HFFc6 (cell line): ENCODE measurements around the gene ZBTB16. TPM values are rescaled to one million over a fixed set of nuclear protein-coding genes. Genes with fewer than 3 reads are reported as not detected.

ENCODE experiments used
- DNase-seq: peaks from one replicate; pipeline ENCODE4 v3.0.0-alpha.2; 2018
- H3K27ac Mint-ChIP-seq: 2 replicates; pipeline ENCODE4 v1.8.0; 2020; ENCODE audit warnings: mild to moderate bottlenecking, mixed read lengths
- H3K27me3 Mint-ChIP-seq: 2 replicates; pipeline ENCODE4 v1.8.0; 2021; ENCODE audit warnings: mild to moderate bottlenecking, moderate library complexity, mixed read lengths; ENCODE audit not compliant: insufficient read depth
- H3K36me3 Mint-ChIP-seq: 2 replicates; pipeline ENCODE4 v1.8.0; 2021; ENCODE audit warnings: low read depth, mixed read lengths
- H3K4me1 Mint-ChIP-seq: 2 replicates; pipeline ENCODE4 v1.8.0; 2020; ENCODE audit warnings: low read depth, mixed read lengths
- H3K4me3 Mint-ChIP-seq: 2 replicates; pipeline ENCODE4 v1.8.0; 2020; ENCODE audit warnings: mild to moderate bottlenecking, moderate library complexity, mixed read lengths
- H3K9me3 Mint-ChIP-seq: 2 replicates; pipeline ENCODE4 v1.8.0; 2020; ENCODE audit warnings: mild to moderate bottlenecking, mixed read lengths
- CTCF ChIP-seq: fragments of 200-600 bp; sonication (generic); IDR thresholded peaks from 2 replicates; pipeline ENCODE4 v1.5.0; 2021; ENCODE audit warnings: antibody characterized with exemption, mild to moderate bottlenecking
- total RNA-seq, 6 experiments: library from RNA; stranded (reverse); fragmentation: NEBNext Ultra II Directional; extraction: Animal tissue kit (Norgen Biotek cat#: 25700); gene quantifications; 2 replicates in 1 of 6; 3 replicates in 5 of 6; pipeline ENCODE4 v1.2.3, GENCODE V29; 2021

ZBTB16 gene
- total RNA-seq, 6 experiments from 2014 or later, result not detected

- TF ChIP-seq CTCF, result no peak
- Mint-ChIP-seq H3K36me3 (peaks cover 23% of the 10 kb centered on the region), H3K9me3 (peaks cover 23% of the 10 kb centered on the region), H3K4me1 (peaks cover 76% of the 10 kb centered on the region), H3K27ac (no peak overlapping the region), H3K4me3 (no peak overlapping the region), H3K27me3 (no peaks in the 10 kb centered on the region)
- DNase-seq, result no peak
These were observed 231.2 kb downstream of the ZBTB16 start for GRCh38 chr11:114290503-114291235.

DNA sequence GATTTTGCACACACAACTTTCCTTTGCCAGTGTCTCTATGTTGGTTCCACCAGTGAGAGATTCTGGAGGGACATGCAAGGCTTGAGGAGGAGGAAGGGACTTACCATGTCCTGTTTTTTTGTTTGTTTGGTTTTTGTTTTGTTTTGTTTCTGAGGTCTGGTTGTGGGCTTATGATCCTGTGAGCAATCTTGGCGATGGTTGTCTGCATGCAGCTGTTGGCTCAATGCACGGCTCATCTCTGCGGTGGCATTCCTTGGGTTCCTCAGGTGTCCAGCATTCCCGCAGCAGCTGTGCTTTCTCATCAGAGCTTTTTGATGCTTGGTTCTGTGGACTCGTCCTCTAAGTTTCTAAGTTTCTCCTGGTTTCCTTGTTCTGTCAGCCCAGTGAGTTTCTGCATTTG is 231.9 kb downstream of the ZBTB16 start:
- Mint-ChIP-seq H3K27ac (no peak overlapping the region), H3K36me3 (peaks cover 23% of the 10 kb centered on the region), H3K4me3 (no peak overlapping the region), H3K4me1 (peaks cover 75% of the 10 kb centered on the region), H3K9me3 (peaks cover 23% of the 10 kb centered on the region), H3K27me3 (no peaks in the 10 kb centered on the region)
- DNase-seq, result no peak
- no peak for TF ChIP-seq CTCF

DNA sequence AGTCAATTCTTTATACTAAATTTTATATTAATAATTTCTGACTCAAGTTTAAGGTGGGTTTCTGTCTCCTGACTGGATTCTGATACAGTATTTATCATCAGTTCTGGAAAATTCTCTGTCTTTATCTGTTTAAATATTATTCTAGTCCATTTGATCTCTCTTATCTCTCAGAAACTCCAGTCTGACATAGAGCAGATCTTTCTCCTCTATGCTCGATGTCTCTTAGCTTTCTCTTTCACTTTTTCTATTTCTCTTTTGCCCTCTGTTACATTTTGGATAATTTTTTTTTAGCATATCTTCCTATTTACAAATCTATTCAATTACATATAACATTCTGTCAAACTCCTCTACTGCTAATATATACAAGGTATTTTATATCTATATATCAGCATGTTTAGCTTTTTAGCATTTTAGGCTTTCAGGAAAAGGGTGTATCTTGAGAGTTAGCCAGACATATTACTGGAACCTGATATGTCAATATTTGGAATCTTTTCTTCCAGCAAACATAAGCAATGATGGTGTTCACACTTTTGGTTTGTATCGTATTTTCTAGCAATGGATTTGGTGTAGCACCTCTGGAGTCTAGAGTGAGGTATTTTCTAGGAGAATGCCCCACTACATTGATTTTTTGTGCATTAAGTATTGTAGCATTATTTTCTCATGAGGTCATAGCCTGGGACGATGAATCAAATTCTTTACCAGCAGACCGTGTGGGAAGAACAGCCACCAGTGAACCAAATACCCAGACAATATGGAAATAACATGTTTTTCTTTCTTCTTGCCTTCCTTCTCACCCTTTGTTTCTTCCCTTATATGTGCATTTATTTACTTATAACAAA is 232.6 kb downstream of the ZBTB16 start:
- Mint-ChIP-seq H3K27me3 (no peaks in the 10 kb centered on the region), H3K4me1 (peaks cover 68% of the 10 kb centered on the region), H3K36me3 (peaks cover 24% of the 10 kb centered on the region), H3K27ac (peak overlapping the region; percentile 99), H3K4me3 (peak overlapping the region; percentile 55; the same call in 1 of the 2 replicates), H3K9me3 (peaks cover 23% of the 10 kb centered on the region)
- peak; percentile 7; the same call in 1 of the 2 replicates for TF ChIP-seq CTCF
- peak; percentile 64 for DNase-seq

- peak overlapping the region; percentile 95; the same call in 1 of the 2 replicates for H3K4me3 Mint-ChIP-seq
- DNase-seq, result no peak
- peak overlapping the region; percentile 99 for H3K27ac Mint-ChIP-seq
- peaks cover 67% of the 10 kb centered on the region for H3K4me1 Mint-ChIP-seq
- no peak for TF ChIP-seq CTCF
- H3K27me3 Mint-ChIP-seq, result no peaks in the 10 kb centered on the region
- H3K9me3 Mint-ChIP-seq, result peaks cover 27% of the 10 kb centered on the region
- H3K36me3 Mint-ChIP-seq, result peaks cover 36% of the 10 kb centered on the region
These were observed 233.7 kb downstream of the ZBTB16 start for GRCh38 chr11:114293201-114293711.

- Mint-ChIP-seq H3K4me3 (peak within 1 kb of the TSS; percentile 95), H3K9me3 (peaks cover 32% of the 10 kb centered on the region), H3K27me3 (no peaks in the 10 kb centered on the region), H3K36me3 (peaks cover 51% of the 10 kb centered on the region), H3K4me1 (peaks cover 87% of the 10 kb centered on the region), H3K27ac (peak within 1 kb of the TSS; percentile 99)
- peak; percentile 22; the same call in 1 of the 2 replicates for TF ChIP-seq CTCF
- DNase-seq, result peak; percentile 91
These were observed 236.4 kb downstream of the ZBTB16 start, which contains the start of gene NNMT for GRCh38 chr11:114295676-114296604. NNMT (plus strand) TSS chr11:114296399; CDS start chr11:114296557, 158 bp downstream.
